Left lung (tissue), 10 donors: ENCODE measurements around the gene CLDN19. TPM values are rescaled to one million over a fixed set of nuclear protein-coding genes. Genes with fewer than 3 reads are reported as not detected.
"Not testable (repeated sequence)": the region's sequence is repeated elsewhere in the genome, so short reads cannot be mapped to it uniquely, and the experiment has no call there.

Experiments used
- ATAC-seq: fragments of 200-7000 bp; cut with Tn5 transposase; one replicate; pipeline ENCODE4 v1.9.1; 2020; ENCODE audit warnings: moderate library complexity
- DNase-seq, 4 donors: peaks; one replicate each; pipeline ENCODE4 v3.0.0-alpha.2; 2013 to 2020
- H3K27ac ChIP-seq, 2 donors: fragments of 200-600 bp; sonication (generic) in 1 of 2; one replicate each; pipeline versions ENCODE4 v1.5.0 to v1.8.0; 2020 to 2021
- H3K27me3 ChIP-seq, 2 donors: fragments of 200-600 bp; sonication (generic) in 1 of 2; one replicate each; pipeline versions ENCODE4 v1.5.0 to v1.8.0; 2020 to 2021
- H3K36me3 ChIP-seq, 2 donors: fragments of 200-600 bp; sonication (generic) in 1 of 2; one replicate each; pipeline versions ENCODE4 v1.5.0 to v1.8.0; 2020 to 2021
- H3K4me1 ChIP-seq, 2 donors: fragments of 200-600 bp; one replicate each; pipeline ENCODE4 v1.8.0; 2021
- H3K4me3 ChIP-seq, 2 donors: fragments of 200-600 bp; sonication (generic) in 1 of 2; one replicate each; pipeline versions ENCODE4 v1.5.0 to v1.8.0; 2020 to 2021; ENCODE audit warnings: mild to moderate bottlenecking in 1 of 2
- H3K9me3 ChIP-seq, 2 donors: fragments of 200-600 bp; sonication (generic) in 1 of 2; one replicate each; pipeline versions ENCODE4 v1.5.0 to v1.8.0; 2020 to 2021
- CTCF ChIP-seq, 2 donors: fragments of 200-600 bp; sonication (generic) in 1 of 2; IDR thresholded peaks; one replicate each; pipeline versions ENCODE4 v1.5.0 to v1.8.0; 2021; ENCODE audit warnings: antibody characterized with exemption in 2 of 2
- intact Hi-C, 2 donors: fragments of 100-400 bp; cut with DNase I; formaldehyde crosslinking; loops; one replicate each; pipeline versions ENCODE4 v1.11.2 to v1.14.2; 2022
- polyA plus RNA-seq, 6 donors: library from polyadenylated mRNA; unstranded; fragments of 120-200 nt; gene quantifications; one replicate each; pipeline ENCODE4 v1.2.1, GENCODE V29; 2013; ENCODE audit not compliant: insufficient read length in 6 of 6
- total RNA-seq, 2 donors: library from RNA; stranded (reverse); fragmentation: NEBNext Ultra II Directional; extraction: Animal tissue kit (Norgen Biotek cat#: 25700); gene quantifications; one replicate each; pipeline ENCODE4 v1.2.1, GENCODE V29; 2021
- donor health status: DM: no; HTN: yes; CAD: no.
- donor health status: DM: no; HTN: no; CAD: no.

The CLDN19 gene
- total and polyA plus RNA-seq, 8 donors, result 16.5 to 24.1 (median 21.0) TPM; not detected in 2

- H3K27ac ChIP-seq, result no peak overlapping the region
- H3K9me3 ChIP-seq, result no peaks in the 10 kb centered on the region
- ATAC-seq, result peak; percentile 74
- H3K4me1 ChIP-seq, result peaks cover 0 to under 1% of the 10 kb centered on the region in 2 donors
- DNase-seq, result peak in 1 of 4 donors; percentile 49
- H3K4me3 ChIP-seq, result no peak overlapping the region
- peak; percentile 44 to 76 for TF ChIP-seq CTCF (IDR thresholded peaks at IDR 0.05)
- H3K36me3 ChIP-seq, result peaks cover 4 to 95% of the 10 kb centered on the region in 2 donors
- intact Hi-C loops, result no loop called here
- no peaks in the 10 kb centered on the region for H3K27me3 ChIP-seq
Measured at GRCh38 chr1:42756956-42757891, 17.2 kb upstream of the CLDN19 start.

- Histone ChIP-seq H3K36me3 (peaks cover 4 to 89% of the 10 kb centered on the region in 2 donors), H3K9me3 (no peaks in the 10 kb centered on the region), H3K4me3 (no peak overlapping the region), H3K27me3 (no peaks in the 10 kb centered on the region), H3K4me1 (peaks cover 0 to 5% of the 10 kb centered on the region in 2 donors), H3K27ac (no peak overlapping the region)
- DNase-seq (no peak), ATAC-seq (no peak)
- TF ChIP-seq CTCF (IDR thresholded peaks at IDR 0.05), result no peak
- intact Hi-C loops, result no loop called here
Measured at GRCh38 chr1:42753070-42753469, 13.0 kb upstream of the CLDN19 start.

GRCh38 chr1:42752284-42752683, 12.2 kb upstream of the CLDN19 start:
- Histone ChIP-seq H3K27ac (no peak overlapping the region), H3K27me3 (no peaks in the 10 kb centered on the region), H3K36me3 (peaks cover 0 to 89% of the 10 kb centered on the region in 2 donors), H3K4me1 (peaks cover 0 to 5% of the 10 kb centered on the region in 2 donors), H3K4me3 (no peak overlapping the region), H3K9me3 (no peaks in the 10 kb centered on the region)
- ATAC-seq (no peak), DNase-seq (no peak)
- TF ChIP-seq CTCF (IDR thresholded peaks at IDR 0.05), result no peak
- intact Hi-C loops, result no loop called here

- intact Hi-C loops, ATAC-seq: not testable (repeated sequence)
- peaks cover 0 to 90% of the 10 kb centered on the region in 2 donors for H3K36me3 ChIP-seq
Measured at GRCh38 chr1:42751511-42752070, 11.6 kb upstream of the CLDN19 start.

GRCh38 chr1:42750041-42750440, 10.0 kb upstream of the CLDN19 start:
- Histone ChIP-seq H3K27ac (no peak overlapping the region), H3K9me3 (no peaks in the 10 kb centered on the region), H3K27me3 (no peaks in the 10 kb centered on the region), H3K4me3 (no peak overlapping the region), H3K36me3 (peaks cover 0 to 85% of the 10 kb centered on the region in 2 donors), H3K4me1 (peaks cover 0 to 5% of the 10 kb centered on the region in 2 donors)
- DNase-seq (no peak), ATAC-seq (no peak)
- no peak for TF ChIP-seq CTCF (IDR thresholded peaks at IDR 0.05)
- intact Hi-C loops, result no loop called here

More at GRCh38 chr1:42751511-42752070, 11.6 kb upstream of the CLDN19 start:
- not testable (repeated sequence) for H3K4me1 ChIP-seq, H3K27me3 ChIP-seq, H3K27ac ChIP-seq, H3K4me3 ChIP-seq, H3K9me3 ChIP-seq, DNase-seq
